ENCODE data around the gene L2HGDH. TPM values are rescaled to one million over a fixed set of nuclear protein-coding genes. Genes with fewer than 3 reads are reported as not detected.

The L2HGDH gene
- total RNA-seq, 2 donors from 2014 or later: 13.0 to 14.1 TPM

DNA sequence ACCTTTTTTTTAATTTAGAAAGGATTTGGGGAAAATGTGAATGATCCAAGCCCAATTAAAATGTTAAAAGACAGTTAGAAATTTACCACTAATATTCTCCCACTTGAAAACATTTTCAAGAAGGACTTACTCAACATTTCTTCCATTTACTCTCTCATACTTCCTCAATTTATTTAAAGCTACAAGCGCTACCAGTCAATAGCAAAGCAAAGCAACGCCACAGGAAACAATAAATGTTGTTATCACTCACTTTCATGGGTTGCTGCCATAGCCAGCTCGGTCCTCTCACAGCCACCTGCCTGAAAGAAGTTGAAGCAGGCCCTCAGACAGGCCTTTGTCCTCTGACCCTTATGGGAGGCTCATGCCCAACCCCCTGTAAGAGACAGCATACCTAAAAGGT, 74.6 kb downstream of the L2HGDH start:
- no peak for ATAC-seq (replicated peaks)
- peaks cover 7% of the 10 kb centered on the region for H3K36me3 Mint-ChIP-seq (ENCODE audit: low read depth)
- H3K27me3 Mint-ChIP-seq: no peaks in the 10 kb centered on the region
- no peaks in the 10 kb centered on the region for H3K9me3 Mint-ChIP-seq
- H3K4me1 Mint-ChIP-seq: peaks cover 14% of the 10 kb centered on the region
- no peak overlapping the region for H3K4me3 Mint-ChIP-seq
- H3K27ac Mint-ChIP-seq: no peak overlapping the region

DNA sequence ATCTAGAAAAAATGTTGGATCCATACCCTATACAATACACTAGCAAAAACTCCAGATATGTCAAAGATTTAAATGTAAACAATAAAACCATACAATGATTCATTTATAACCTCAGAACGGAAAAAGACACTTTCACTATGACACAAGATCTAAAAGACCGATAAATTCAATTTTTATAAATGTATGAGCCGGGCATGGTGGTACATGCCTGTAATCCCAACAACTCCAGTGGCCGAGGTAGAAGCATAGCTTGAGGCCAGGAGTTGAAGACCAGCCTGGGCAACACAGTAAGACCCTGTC, 78.1 kb downstream of the L2HGDH start:
- Mint-ChIP-seq H3K4me1 (peaks cover 26% of the 10 kb centered on the region), H3K9me3 (no peaks in the 10 kb centered on the region), H3K36me3 (ENCODE audit: low read depth) (peaks cover 19% of the 10 kb centered on the region), H3K27ac (peak overlapping the region; percentile 94), H3K4me3 (peak overlapping the region; percentile 82), H3K27me3 (no peaks in the 10 kb centered on the region)
- ATAC-seq (replicated peaks): peak; percentile 42

DNA sequence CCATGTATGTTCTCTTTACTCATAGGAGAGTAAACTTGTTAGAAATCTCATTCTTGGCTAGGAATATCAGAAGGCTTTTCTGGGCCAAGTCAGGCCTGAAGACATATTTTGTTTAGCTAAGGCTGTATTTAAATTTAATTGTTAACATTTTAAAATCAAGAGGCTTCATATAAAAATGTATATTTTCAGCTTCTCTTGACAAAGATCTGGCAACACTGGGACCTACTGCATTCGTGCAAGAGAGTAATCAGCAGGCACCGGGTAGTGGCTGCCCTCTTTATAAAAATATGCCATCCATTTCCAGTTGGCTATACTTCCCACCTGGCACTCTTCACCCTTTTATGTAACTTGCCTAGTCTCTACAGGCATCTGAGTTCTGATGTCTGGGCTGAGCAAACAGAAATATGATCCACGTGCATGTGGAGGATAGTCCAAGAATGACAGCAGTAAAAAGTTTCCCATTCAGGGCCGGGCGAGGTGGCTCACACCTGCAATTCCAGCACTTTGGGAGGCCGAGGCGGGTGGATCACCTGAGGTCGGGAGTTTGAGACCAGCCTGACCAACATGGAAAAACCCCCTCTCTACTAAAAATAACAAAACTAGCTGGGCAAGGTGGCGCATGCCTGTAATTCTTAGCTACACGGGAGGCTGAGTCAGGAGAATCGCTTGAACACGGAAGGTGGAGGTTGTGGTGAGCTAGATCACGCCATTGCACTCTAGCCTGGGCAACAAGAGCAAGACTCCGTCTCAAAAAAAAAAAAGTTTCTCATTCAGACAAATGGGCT, 78.7 kb downstream of the L2HGDH start:
- H3K4me1 Mint-ChIP-seq: peaks cover 26% of the 10 kb centered on the region
- no peak for ATAC-seq (replicated peaks)
- H3K4me3 Mint-ChIP-seq: peak overlapping the region; percentile 82
- no peaks in the 10 kb centered on the region for H3K9me3 Mint-ChIP-seq
- no peaks in the 10 kb centered on the region for H3K27me3 Mint-ChIP-seq
- peak overlapping the region; percentile 94 for H3K27ac Mint-ChIP-seq
- peaks cover 19% of the 10 kb centered on the region for H3K36me3 Mint-ChIP-seq (ENCODE audit: low read depth)

DNA sequence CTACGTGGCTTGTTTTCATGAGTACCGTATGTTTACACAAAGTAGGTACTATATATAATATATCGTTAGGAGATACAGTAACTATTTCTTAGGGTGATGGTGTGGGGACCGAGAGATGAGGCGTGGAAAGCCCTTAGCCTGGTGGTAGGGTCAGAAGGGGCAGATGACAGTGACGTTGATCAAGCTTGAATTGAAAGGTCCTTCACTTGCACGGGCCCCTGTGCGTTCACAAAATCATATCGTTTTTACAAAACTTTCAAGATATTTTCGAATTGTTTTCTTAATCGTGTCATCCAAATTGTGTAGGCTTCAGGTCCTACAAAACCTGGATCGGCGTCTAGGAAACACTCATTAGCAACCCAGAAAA, 79.8 kb downstream of the L2HGDH start:
- H3K27ac Mint-ChIP-seq: peak overlapping the region; percentile 76
- peak overlapping the region; percentile 82 for H3K4me3 Mint-ChIP-seq
- H3K9me3 Mint-ChIP-seq: no peaks in the 10 kb centered on the region
- H3K36me3 Mint-ChIP-seq (ENCODE audit: low read depth): peaks cover 19% of the 10 kb centered on the region
- no peaks in the 10 kb centered on the region for H3K27me3 Mint-ChIP-seq
- H3K4me1 Mint-ChIP-seq: peaks cover 26% of the 10 kb centered on the region
- no peak for ATAC-seq (replicated peaks)

DNA sequence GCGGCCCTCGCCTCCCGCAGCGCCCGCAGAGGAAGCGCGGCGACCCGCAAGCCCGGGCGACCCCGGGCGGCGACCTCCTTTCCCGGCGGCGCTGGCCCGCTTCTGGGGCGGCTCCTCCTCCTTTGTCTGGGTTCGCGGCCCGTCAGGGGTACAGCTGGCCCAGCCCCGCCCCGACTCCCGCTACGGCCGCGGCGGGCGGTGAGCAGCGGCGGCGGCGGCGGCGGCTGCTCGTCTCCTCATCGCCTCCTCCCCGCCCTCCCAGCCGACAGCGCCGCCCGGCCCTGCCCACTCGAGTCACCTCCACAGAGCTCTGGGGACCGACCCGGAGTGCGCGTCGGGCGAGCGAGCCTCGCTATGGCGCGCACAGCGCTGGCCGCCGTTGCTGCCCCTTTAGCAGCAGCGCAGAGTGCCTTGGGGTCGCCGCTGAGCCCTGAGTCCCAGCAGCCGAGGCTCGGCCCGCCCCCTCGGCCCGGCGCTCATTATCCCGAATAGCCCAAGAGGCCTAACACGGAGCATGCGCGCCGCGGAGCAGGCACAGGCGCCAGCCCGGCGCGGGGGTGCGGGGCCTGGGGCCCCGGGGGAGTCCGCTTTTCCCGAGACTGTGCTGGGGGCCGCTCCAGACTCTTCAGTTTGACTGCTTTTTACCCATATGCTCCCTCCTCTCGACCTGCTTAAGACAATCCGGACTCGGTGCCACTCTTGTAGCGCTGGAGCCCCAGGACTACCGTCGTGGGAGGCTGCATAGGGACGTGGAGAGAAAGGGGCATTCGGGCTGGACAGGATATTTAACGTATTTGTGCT, 80.4 kb downstream of the L2HGDH start, which contains the start of gene SOS2:
Gene SOS2, minus strand, starts transcription at position 104 of the 801 bp plus-strand sequence. CDS start 295 bp downstream, outside the sequence.
- Mint-ChIP-seq H3K27ac (peak within 1 kb of the TSS; percentile 89), H3K27me3 (no peaks in the 10 kb centered on the region), H3K9me3 (no peaks in the 10 kb centered on the region), H3K4me1 (peaks cover 29% of the 10 kb centered on the region), H3K36me3 (ENCODE audit: low read depth) (peaks cover 19% of the 10 kb centered on the region), H3K4me3 (peak within 1 kb of the TSS; percentile 91)
- ATAC-seq (replicated peaks): peak; percentile 76

DNA sequence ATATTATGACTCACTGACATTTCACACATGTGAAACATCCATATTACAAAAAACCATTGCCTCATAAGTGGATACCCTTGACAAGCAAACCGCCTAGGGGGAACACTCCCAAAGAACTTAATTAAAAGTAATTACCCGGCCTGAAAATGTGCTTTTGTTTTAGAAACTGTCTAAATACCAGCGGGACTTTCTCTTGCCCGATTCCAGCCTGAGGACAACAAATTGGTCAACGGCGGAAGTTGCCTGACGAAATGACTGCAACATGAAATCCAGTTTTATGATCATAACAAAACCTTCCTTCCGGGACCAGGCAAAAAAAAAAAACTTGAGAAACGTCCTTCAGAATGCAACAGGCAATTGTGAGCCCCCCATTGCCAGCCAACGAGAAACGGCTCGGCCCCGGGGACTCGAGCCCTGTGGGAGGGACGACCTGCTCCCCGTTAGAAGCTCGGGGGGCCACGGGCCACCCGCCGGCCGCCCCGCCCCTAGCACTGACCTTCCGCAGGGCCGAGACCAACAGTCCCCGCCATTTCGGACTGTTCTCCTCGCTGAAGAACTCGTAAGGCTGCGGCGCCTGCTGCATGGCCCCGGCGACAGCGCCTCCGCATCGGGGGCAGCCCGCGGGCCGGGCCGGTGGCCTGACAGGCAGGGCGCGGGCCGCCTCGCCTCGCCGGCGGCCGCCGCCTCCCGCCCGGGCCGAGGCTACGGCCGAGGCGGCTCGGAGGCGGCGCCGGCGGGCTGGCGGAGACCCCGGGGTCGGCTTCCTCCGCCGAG, 81.1 kb downstream of the L2HGDH start:
- peak overlapping the region; percentile 89 for H3K27ac Mint-ChIP-seq
- H3K36me3 Mint-ChIP-seq (ENCODE audit: low read depth): peaks cover 19% of the 10 kb centered on the region
- H3K4me1 Mint-ChIP-seq: peaks cover 37% of the 10 kb centered on the region
- ATAC-seq (replicated peaks): peak; percentile 40
- peak overlapping the region; percentile 91 for H3K4me3 Mint-ChIP-seq
- no peaks in the 10 kb centered on the region for H3K27me3 Mint-ChIP-seq
- no peaks in the 10 kb centered on the region for H3K9me3 Mint-ChIP-seq

DNA sequence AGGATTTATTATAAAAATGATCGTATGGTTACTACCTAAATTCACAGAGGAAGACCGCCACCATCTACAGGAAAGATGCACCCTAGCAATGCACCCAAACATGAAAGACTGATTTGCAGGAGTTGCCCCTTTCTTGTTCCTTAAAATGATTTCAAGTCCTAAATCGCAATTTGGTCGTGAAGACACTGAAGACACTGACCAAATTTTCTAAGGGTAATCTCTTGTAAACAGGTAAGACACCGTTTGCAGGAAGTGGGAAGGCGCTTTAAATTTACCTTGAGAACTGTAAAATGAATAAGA, 81.7 kb downstream of the L2HGDH start:
- H3K27me3 Mint-ChIP-seq: no peaks in the 10 kb centered on the region
- peak overlapping the region; percentile 91 for H3K4me3 Mint-ChIP-seq
- ATAC-seq (replicated peaks): no peak
- peaks cover 19% of the 10 kb centered on the region for H3K36me3 Mint-ChIP-seq (ENCODE audit: low read depth)
- H3K4me1 Mint-ChIP-seq: peaks cover 39% of the 10 kb centered on the region
- no peaks in the 10 kb centered on the region for H3K9me3 Mint-ChIP-seq
- H3K27ac Mint-ChIP-seq: peak overlapping the region; percentile 89

DNA sequence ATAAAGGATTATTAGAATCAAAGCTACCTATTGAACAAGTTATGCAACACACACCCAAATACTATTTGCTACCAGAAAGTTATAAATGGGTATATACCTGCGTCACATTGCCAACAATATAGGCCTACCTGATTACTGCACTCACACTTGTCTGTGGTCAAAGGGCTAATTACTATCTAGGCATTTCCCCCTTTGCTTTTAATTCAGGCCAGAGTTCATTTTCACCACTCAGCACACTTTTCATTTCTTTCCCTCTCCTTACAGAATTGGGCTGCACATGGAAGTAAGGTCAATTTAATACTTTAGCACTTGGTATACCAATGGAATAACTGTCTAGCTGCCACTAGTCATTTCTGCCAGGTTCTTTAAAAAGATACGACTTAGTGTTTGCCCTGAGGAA, 82.3 kb downstream of the L2HGDH start:
- peak overlapping the region; percentile 91 for H3K4me3 Mint-ChIP-seq
- peaks cover 39% of the 10 kb centered on the region for H3K4me1 Mint-ChIP-seq
- peaks cover 19% of the 10 kb centered on the region for H3K36me3 Mint-ChIP-seq (ENCODE audit: low read depth)
- no peak for ATAC-seq (replicated peaks)
- no peaks in the 10 kb centered on the region for H3K9me3 Mint-ChIP-seq
- H3K27me3 Mint-ChIP-seq: no peaks in the 10 kb centered on the region
- no peak overlapping the region for H3K27ac Mint-ChIP-seq

DNA sequence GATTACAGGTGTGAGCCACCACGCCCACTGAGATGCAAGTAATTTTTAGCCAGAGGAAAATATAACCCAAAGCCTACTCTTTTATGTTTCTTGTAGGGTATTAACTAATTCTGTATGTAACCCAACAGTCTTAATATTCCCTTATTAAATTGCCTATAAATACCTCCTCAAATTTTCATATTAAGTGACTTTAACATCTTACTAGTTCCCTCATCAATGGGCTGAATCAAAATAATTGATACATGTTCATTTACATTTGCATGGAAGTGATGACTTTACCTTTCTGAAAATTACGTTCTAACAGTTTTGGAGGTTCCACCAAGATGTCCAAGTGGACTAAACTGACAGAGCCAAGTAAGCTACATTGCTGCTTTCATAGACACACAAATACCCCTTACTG, 83.7 kb downstream of the L2HGDH start:
- H3K4me1 Mint-ChIP-seq: peaks cover 33% of the 10 kb centered on the region
- H3K36me3 Mint-ChIP-seq (ENCODE audit: low read depth): peaks cover 12% of the 10 kb centered on the region
- H3K27ac Mint-ChIP-seq: no peak overlapping the region
- no peaks in the 10 kb centered on the region for H3K9me3 Mint-ChIP-seq
- no peaks in the 10 kb centered on the region for H3K27me3 Mint-ChIP-seq
- no peak overlapping the region for H3K4me3 Mint-ChIP-seq
- ATAC-seq (replicated peaks): no peak

DNA sequence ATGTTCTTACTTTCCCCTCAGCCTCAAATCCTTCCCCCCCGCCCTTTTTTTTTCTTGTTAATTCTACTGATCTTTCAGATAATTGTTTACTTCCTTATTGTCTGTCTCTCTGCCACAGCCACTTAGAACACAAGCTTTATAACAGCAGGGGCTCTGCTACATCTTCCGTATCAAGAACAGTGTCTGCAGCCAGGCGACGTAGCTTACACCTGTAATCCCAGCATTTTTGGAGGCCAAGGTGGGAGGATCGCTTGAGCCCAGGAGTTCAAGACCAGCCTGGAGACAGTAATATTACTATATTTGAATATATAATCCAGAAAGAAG, 86.1 kb downstream of the L2HGDH start:
- Mint-ChIP-seq H3K4me1 (peaks cover 36% of the 10 kb centered on the region), H3K4me3 (peak overlapping the region; percentile 2), H3K9me3 (no peaks in the 10 kb centered on the region), H3K27me3 (no peaks in the 10 kb centered on the region), H3K36me3 (ENCODE audit: low read depth) (peaks cover 23% of the 10 kb centered on the region), H3K27ac (peak overlapping the region; percentile 65)
- no peak for ATAC-seq (replicated peaks)

DNA sequence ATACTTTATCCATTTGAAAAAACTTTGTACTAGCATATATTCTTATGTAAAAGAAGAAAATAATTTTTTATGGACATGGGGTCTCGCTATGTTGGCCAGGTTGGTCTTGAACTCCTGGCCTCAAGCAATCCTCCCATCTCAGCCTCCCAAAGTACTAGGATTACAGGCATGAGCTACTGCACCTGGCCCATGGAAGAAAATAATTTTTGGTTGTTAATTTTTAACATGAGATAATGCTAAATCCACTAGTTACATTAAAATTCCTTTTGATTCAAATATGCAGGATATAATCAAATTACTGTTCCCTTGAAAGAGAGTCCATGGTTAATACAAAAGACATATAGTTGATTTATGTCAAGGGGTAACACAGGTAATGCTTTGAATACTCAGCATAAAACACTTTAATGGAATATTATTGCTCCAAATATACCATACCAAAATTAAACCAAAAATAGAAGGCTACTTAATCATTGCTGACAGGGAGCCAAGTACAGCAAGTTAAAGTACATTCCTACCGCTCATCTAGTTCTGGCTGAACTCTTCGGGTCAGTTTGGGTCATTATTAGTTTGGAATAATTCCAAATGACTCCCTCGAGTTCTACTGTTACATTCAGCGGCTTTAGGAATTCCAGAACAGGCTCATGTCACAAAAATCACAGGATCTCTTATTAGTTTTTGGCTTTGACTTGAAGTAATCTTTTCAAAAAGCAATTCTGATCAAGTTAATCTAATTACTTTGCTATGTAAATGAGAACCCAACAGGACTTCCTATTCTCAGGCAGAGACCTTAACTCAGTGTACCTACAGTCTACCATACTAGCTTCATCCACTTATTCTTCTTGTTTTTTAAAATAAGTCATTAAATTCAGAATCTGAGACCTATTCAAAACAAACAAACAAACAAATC, 86.7 kb downstream of the L2HGDH start:
- peaks cover 17% of the 10 kb centered on the region for H3K36me3 Mint-ChIP-seq (ENCODE audit: low read depth)
- no peaks in the 10 kb centered on the region for H3K27me3 Mint-ChIP-seq
- no peak for ATAC-seq (replicated peaks)
- peaks cover 34% of the 10 kb centered on the region for H3K4me1 Mint-ChIP-seq
- peak overlapping the region; percentile 2 for H3K4me3 Mint-ChIP-seq
- no peaks in the 10 kb centered on the region for H3K9me3 Mint-ChIP-seq
- peak overlapping the region; percentile 65 for H3K27ac Mint-ChIP-seq

DNA sequence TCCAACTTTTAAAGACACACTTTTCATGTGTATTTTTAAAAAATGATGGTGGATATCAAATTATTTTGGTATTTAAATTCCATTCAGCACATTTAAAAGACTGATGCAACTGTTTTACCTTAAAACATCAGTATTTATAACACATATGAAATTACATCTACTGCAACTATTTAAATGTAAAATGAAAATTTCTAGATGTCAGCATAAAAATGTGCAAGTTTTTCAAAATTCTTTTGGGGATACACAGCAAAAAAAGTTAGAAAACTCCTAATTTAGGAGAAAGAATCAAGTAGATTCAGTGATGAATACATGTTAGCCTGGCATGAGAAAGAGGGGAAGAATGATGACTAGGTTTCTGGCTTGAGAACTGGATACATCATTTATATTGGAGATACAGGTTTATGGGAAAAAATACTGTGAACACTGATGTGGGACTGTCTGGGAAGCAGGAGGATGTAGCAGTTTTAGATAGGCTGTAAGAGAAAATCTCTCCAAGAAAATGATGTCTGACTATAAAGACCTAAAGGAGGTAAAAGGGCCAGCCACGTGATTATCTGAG, 89.9 kb downstream of the L2HGDH start:
- ATAC-seq (replicated peaks): no peak
- H3K27me3 Mint-ChIP-seq: no peaks in the 10 kb centered on the region
- peak overlapping the region; percentile 20 for H3K4me3 Mint-ChIP-seq
- H3K9me3 Mint-ChIP-seq: no peaks in the 10 kb centered on the region
- peaks cover 33% of the 10 kb centered on the region for H3K4me1 Mint-ChIP-seq
- peak overlapping the region; percentile 67 for H3K27ac Mint-ChIP-seq
- peaks cover 11% of the 10 kb centered on the region for H3K36me3 Mint-ChIP-seq (ENCODE audit: low read depth)

DNA sequence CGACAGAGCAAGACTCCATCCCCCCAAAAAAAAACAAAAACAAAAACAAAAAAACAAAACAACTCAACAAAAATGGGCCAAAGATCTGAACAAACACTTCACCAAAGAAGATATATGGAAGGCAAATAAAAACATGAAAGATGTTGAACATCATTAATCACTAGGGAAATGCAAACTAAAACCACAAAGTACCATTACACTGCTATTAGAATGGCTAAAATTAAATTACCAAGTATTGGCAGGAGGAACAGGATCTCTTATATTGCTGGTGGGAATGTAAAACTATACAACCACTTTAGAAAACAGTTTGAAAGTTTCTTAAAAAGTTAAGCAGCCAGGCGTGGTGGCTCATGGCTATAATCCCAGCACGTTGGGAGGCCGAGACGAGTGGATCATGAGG, 93.5 kb downstream of the L2HGDH start:
- H3K4me3 Mint-ChIP-seq: no peak overlapping the region
- no peak overlapping the region for H3K27ac Mint-ChIP-seq
- H3K9me3 Mint-ChIP-seq: no peaks in the 10 kb centered on the region
- no peaks in the 10 kb centered on the region for H3K27me3 Mint-ChIP-seq
- H3K36me3 Mint-ChIP-seq (ENCODE audit: low read depth): peaks cover 11% of the 10 kb centered on the region
- peaks cover 20% of the 10 kb centered on the region for H3K4me1 Mint-ChIP-seq
- no peak for ATAC-seq (replicated peaks)

DNA sequence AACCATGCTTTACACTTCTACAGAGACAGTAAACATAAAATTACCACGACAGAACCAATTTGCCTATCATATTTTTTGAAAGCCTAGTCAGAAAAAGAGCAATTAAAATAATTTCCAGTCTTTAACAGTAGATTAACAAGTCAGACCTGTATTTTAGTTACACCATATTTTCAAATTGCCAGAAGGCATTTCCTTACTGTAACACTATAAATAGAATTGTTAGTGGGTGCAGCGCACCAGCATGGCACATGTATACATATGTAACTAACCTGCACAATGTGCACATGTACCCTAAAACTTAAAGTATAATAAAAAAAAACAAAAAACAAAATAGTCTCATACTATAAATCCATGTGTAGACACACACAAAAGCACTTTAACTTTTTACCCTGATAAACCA, 96.6 kb downstream of the L2HGDH start:
- H3K4me3 Mint-ChIP-seq: no peak overlapping the region
- H3K36me3 Mint-ChIP-seq (ENCODE audit: low read depth): peaks cover 4% of the 10 kb centered on the region
- H3K4me1 Mint-ChIP-seq: peaks cover 14% of the 10 kb centered on the region
- no peaks in the 10 kb centered on the region for H3K9me3 Mint-ChIP-seq
- no peak overlapping the region for H3K27ac Mint-ChIP-seq
- no peaks in the 10 kb centered on the region for H3K27me3 Mint-ChIP-seq
- no peak for ATAC-seq (replicated peaks)

All from activated T-helper 17 cell treated with anti-CD3 and anti-CD28 coated beads, Interleukin-2, amount 50 U/mL, for 72 hours (primary cell).